GM18858 (cell line): Measurements from ENCODE around the gene GGT7.
"Not testable (repeated sequence)": the region's sequence is repeated elsewhere in the genome, so short reads cannot be mapped to it uniquely, and the experiment has no call there.

ENCODE experiments used
- ATAC-seq: cut with Tn5 transposase; IDR thresholded peaks from one replicate; pipeline ENCODE4 v1.9.1; 2021; ENCODE audit not compliant: unreplicated experiment

GGT7 gene

GRCh38 chr20:34850969-34851368 lies 21.7 kb downstream of the GGT7 start:
- no peak for ATAC-seq

- ATAC-seq = no peak
Measured at GRCh38 chr20:34849778-34850177, 22.9 kb downstream of the GGT7 start.

- no peak for ATAC-seq
Measured at GRCh38 chr20:34848597-34848996, 24.1 kb downstream of the GGT7 start.

GRCh38 chr20:34843421-34843820 lies 29.2 kb downstream of the GGT7 start:
- no peak for ATAC-seq

- no peak for ATAC-seq
Measured at GRCh38 chr20:34842143-34842542, 30.5 kb downstream of the GGT7 start.

GRCh38 chr20:34834459-34834893 lies 38.2 kb downstream of the GGT7 start:
- ATAC-seq = no peak

- no peak for ATAC-seq
Measured at GRCh38 chr20:34831936-34832335, 40.7 kb downstream of the GGT7 start.

- ATAC-seq = no peak
Measured at GRCh38 chr20:34829191-34829590, 43.5 kb downstream of the GGT7 start.

GRCh38 chr20:34825530-34826362 lies 46.9 kb downstream of the GGT7 start, which contains the start of gene NCOA6:
Gene NCOA6, minus strand, starts transcription at chr20:34825651. Its CDS starts 43,296 bp downstream, at chr20:34782355.
- peak; percentile 27 for ATAC-seq

- peak; percentile 52 for ATAC-seq
Measured at GRCh38 chr20:34824806-34825529, 47.7 kb downstream of the GGT7 start.

GRCh38 chr20:34824452-34824805 lies 48.2 kb downstream of the GGT7 start:
- ATAC-seq = no peak

GRCh38 chr20:34824026-34824425 lies 48.6 kb downstream of the GGT7 start:
- ATAC-seq = no peak

- ATAC-seq = no peak
Measured at GRCh38 chr20:34820805-34821578, 51.7 kb downstream of the GGT7 start.

GRCh38 chr20:34817801-34818200 lies 54.9 kb downstream of the GGT7 start:
- ATAC-seq = no peak

GRCh38 chr20:34817072-34817471 lies 55.6 kb downstream of the GGT7 start:
- ATAC-seq = no peak

- no peak for ATAC-seq
Measured at GRCh38 chr20:34815636-34816035, 57.0 kb downstream of the GGT7 start.

- ATAC-seq = no peak
Measured at GRCh38 chr20:34808583-34808982, 64.1 kb downstream of the GGT7 start.

GRCh38 chr20:34807944-34808465 lies 64.7 kb downstream of the GGT7 start:
- ATAC-seq = not testable (repeated sequence)

- ATAC-seq = no peak
Measured at GRCh38 chr20:34806255-34806654, 66.4 kb downstream of the GGT7 start.

GRCh38 chr20:34798871-34799270 lies 73.8 kb downstream of the GGT7 start:
- ATAC-seq = no peak

GRCh38 chr20:34798328-34798727 lies 74.3 kb downstream of the GGT7 start:
- no peak for ATAC-seq
